IPS-15b (cell line): ENCODE measurements around the gene EIPR1.

ENCODE experiments used
- H3K27me3 ChIP-seq: one replicate; pipeline ENCODE4 v1.6.1; 2013; ENCODE audit warnings: low read length; ENCODE audit not compliant: control insufficient read depth, insufficient read depth
- H3K36me3 ChIP-seq: one replicate; pipeline ENCODE4 v1.6.1; 2013; ENCODE audit warnings: low read length; ENCODE audit not compliant: control insufficient read depth, insufficient read depth
- H3K4me1 ChIP-seq: one replicate; pipeline ENCODE4 v1.6.1; 2013; ENCODE audit warnings: mild to moderate bottlenecking, low read length; ENCODE audit not compliant: control insufficient read depth, insufficient read depth
- H3K4me3 ChIP-seq: one replicate; pipeline ENCODE4 v1.5.1; 2013; ENCODE audit warnings: low read depth, low read length
- H3K9ac ChIP-seq: one replicate; pipeline ENCODE4 v1.6.1; 2013; ENCODE audit warnings: low read depth, mild to moderate bottlenecking, low read length
- H3K9me3 ChIP-seq: one replicate; pipeline ENCODE4 v1.6.1; 2013; ENCODE audit warnings: mild to moderate bottlenecking, low read length; ENCODE audit not compliant: control insufficient read depth, insufficient read depth

The EIPR1 gene

DNA sequence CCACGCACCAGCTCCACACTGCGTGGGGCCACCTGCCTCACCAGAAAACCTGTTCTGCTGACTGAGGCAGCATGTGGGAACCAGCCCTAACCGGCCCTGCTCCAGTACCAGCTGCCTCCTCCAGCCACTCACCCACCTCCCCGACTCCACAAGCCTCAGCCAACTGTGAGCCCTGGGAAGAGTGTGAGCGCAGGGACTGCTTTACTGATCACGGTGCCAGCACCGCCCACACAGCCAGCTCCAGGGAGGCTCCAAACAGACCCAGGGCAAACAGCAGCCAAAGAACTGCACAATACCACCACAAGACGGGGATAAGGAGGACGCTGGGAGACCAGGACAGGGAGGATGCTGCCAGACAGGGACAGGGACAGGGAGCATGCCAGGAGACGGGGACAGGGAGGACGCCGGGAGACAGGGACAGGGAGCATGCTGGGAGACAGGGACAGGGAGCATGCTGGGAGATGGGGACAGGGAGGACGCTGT is 28.4 kb downstream of the EIPR1 start:
- Histone ChIP-seq H3K4me1 (peaks cover 2% of the 10 kb centered on the region), H3K4me3 (no peak overlapping the region), H3K27me3 (no peaks in the 10 kb centered on the region), H3K9ac (no peak overlapping the region), H3K9me3 (no peaks in the 10 kb centered on the region), H3K36me3 (peaks cover 8% of the 10 kb centered on the region)

DNA sequence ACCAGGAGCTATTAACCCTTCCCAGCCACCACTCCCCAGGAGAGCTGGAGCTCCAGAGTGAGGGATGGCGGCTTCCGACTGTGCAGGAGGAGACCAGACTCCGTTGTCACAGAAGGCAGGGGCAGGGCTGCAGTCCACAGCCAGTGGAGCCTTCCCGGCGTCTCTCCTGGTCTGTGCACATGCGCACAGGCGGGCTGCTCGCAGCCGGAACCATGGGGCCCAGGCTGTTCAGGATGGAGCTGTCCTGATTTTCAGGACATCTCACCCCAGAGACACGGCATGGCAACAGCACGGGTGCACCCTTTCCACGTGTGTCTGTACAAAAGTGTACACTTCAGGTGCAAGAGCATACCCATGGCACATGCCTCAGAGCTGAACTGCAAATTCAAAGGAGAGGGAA is 28.9 kb downstream of the EIPR1 start:
- no peak overlapping the region for H3K9ac ChIP-seq
- peaks cover 8% of the 10 kb centered on the region for H3K36me3 ChIP-seq
- no peaks in the 10 kb centered on the region for H3K9me3 ChIP-seq
- H3K4me1 ChIP-seq = peaks cover 2% of the 10 kb centered on the region
- no peak overlapping the region for H3K4me3 ChIP-seq
- H3K27me3 ChIP-seq = no peaks in the 10 kb centered on the region

DNA sequence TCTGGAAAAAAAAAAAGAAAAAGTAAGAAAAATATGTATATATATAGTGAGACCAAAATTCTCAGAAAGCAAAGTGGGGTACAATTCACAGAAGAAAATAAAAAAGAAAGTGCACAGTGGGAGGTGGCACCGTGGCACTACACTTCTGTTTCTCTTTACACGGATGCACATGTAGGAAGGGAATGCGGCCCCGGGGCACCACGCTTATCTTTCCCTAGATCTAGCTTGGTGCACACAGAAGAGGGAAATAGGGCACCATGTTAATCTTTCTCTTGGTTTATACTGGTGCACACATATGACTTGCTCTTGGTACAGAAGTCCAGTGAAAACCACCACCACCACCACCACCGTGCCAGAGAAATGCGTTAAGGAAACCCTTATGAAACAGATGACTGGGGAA is 32.0 kb downstream of the EIPR1 start:
- no peak overlapping the region for H3K9ac ChIP-seq
- H3K27me3 ChIP-seq = no peaks in the 10 kb centered on the region
- peaks cover 4% of the 10 kb centered on the region for H3K36me3 ChIP-seq
- no peaks in the 10 kb centered on the region for H3K9me3 ChIP-seq
- H3K4me3 ChIP-seq = no peak overlapping the region
- H3K4me1 ChIP-seq = peaks cover 2% of the 10 kb centered on the region

DNA sequence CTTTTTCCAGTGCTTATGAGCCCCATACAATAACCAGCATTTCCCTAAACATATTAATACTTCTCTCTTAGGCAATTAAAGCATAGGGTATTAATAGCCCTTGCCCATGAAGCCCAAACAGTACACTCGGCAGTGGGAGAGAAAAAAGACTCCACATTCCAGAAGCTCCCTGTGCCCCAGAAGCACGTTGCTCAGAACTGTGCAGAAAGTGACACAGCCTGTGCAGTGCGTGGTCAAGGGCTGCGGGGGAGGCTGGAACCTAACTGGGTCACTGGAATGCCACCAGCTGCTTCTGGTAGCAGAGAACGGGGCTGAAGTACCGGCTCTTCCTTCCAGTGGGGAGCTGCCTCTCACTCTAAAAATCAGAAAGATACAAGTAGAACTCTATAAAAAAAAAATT is 32.7 kb downstream of the EIPR1 start:
- H3K4me1 ChIP-seq = peaks cover 2% of the 10 kb centered on the region
- no peak overlapping the region for H3K9ac ChIP-seq
- H3K27me3 ChIP-seq = no peaks in the 10 kb centered on the region
- no peak overlapping the region for H3K4me3 ChIP-seq
- H3K36me3 ChIP-seq = peaks cover 4% of the 10 kb centered on the region
- H3K9me3 ChIP-seq = no peaks in the 10 kb centered on the region

DNA sequence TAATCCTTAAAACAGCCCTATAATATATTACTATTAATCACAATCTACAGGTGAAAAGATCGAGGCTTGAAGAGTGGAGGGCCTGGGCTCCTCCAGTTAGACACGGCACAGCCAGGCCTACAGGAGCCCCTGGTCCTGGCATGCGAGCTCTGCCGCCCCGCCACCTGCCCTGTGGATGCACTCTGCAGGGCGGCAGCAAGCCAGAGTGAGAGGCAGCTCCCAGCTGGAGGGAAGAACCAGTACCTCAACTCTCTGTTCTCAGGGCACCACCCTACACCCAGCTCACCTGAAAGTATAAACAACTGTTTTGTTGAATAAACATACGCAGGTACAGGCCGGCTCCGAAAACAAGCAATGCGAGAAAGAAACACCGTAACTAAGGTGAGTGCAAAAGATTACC is 34.6 kb downstream of the EIPR1 start:
- peaks cover 4% of the 10 kb centered on the region for H3K36me3 ChIP-seq
- H3K4me1 ChIP-seq = peaks cover under 1% of the 10 kb centered on the region
- no peaks in the 10 kb centered on the region for H3K9me3 ChIP-seq
- H3K4me3 ChIP-seq = no peak overlapping the region
- no peak overlapping the region for H3K9ac ChIP-seq
- no peaks in the 10 kb centered on the region for H3K27me3 ChIP-seq

DNA sequence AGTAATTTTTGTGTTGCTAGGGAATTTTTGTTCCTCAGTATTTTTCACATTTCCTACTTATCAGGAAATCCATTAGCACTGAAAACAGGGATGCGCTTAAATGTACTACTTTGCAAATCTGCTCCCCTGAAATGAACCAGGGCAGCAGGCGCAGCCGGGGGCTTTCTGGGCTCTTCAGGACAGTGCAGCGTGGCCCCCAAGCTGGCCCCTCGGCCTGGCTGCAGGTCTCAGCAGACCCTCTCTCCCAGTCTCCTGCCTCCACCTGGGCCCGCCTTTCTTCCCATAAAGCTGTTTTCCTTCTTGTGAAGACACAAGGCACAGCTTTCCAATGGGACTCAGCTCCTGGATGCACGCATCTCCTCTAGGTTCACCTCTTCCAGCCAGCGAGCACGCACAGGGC is 35.3 kb downstream of the EIPR1 start:
- Histone ChIP-seq H3K4me1 (no peaks in the 10 kb centered on the region), H3K9ac (no peak overlapping the region), H3K9me3 (no peaks in the 10 kb centered on the region), H3K36me3 (peaks cover 4% of the 10 kb centered on the region), H3K27me3 (no peaks in the 10 kb centered on the region), H3K4me3 (no peak overlapping the region)

DNA sequence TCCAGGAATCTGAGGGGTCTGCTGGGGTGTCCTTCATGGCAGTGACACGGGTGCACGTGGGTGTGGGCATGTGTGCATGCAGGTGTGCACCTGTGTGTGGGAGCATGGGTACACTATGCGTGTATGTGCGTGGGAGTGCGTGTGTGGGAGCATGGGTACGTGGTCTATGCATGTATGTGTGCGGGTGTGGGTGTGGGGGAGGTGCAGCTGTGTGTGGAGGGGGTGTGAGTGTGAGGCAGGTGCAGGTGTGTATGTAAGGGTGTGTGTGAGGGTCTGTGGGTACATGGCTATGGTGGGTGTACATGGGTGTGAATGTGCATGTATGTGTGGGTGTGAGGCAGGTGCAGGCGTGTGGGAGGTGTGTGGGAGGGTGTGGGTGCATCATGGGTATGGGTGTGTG is 36.3 kb downstream of the EIPR1 start:
- no peak overlapping the region for H3K9ac ChIP-seq
- no peaks in the 10 kb centered on the region for H3K9me3 ChIP-seq
- no peaks in the 10 kb centered on the region for H3K4me1 ChIP-seq
- H3K36me3 ChIP-seq = no peaks in the 10 kb centered on the region
- no peaks in the 10 kb centered on the region for H3K27me3 ChIP-seq
- no peak overlapping the region for H3K4me3 ChIP-seq

DNA sequence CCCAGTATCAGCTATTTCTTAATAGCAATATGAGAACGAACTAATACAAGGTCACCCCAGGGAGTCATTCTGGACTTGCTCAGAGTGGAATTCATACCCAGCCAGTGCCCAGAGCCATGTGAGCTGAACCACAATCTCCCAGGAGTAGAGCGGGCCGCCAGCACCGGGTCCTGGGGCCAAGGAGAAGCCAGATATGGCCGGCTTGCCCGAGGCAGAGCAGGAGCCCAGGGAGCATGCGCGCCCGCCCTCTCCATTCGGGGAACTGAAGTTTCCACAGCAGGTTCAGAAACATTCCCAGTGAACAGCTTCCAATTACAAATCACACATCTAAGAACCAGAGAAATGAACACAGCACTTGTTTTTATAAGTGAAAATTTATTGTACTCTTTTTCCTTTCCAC is 37.5 kb downstream of the EIPR1 start:
- no peaks in the 10 kb centered on the region for H3K9me3 ChIP-seq
- no peak overlapping the region for H3K4me3 ChIP-seq
- no peaks in the 10 kb centered on the region for H3K27me3 ChIP-seq
- H3K9ac ChIP-seq = no peak overlapping the region
- H3K4me1 ChIP-seq = no peaks in the 10 kb centered on the region
- no peaks in the 10 kb centered on the region for H3K36me3 ChIP-seq

DNA sequence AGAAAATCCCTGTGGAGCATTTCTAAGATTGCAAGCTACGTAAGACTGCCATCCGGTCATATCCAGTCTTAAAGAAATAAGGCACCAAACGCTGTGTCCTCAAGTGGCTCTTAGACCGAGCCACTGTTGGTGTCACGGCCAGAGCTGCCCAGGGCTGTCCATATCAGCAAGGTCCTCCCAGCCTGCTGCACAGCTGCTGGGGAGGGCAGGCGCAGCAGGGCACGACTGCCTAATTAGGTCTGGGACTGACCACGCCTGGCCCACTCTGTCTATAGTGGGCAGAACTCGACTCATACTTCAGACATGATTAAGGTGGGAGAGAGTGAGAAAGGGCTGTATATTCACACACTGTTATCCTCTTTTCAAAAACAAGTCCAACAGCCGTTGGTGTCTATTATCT is 39.3 kb downstream of the EIPR1 start:
- H3K4me1 ChIP-seq = no peaks in the 10 kb centered on the region
- H3K27me3 ChIP-seq = no peaks in the 10 kb centered on the region
- peaks cover 6% of the 10 kb centered on the region for H3K36me3 ChIP-seq
- H3K9ac ChIP-seq = no peak overlapping the region
- H3K9me3 ChIP-seq = no peaks in the 10 kb centered on the region
- H3K4me3 ChIP-seq = no peak overlapping the region

DNA sequence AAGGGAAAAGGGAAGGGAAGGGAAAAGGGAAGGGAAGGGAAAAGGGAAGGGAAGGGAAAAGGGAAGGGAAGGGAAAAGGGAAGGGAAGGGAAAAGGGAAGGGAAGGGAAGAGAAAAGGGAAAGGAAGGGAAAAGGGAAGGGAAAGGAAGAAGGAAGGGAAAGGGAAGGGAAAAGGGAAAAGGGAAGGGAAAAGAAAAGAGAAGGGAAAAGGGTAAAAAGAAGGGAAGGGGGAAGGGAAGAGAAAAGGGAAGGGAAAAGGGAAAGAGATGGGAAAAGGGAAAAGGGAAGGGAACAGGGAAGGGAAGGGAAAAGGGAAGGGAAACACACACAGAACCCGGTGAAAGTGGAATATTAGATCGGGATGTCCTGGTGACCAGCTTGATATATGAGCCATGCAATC is 40.8 kb downstream of the EIPR1 start:
- Histone ChIP-seq H3K9me3 (no peaks in the 10 kb centered on the region), H3K27me3 (no peaks in the 10 kb centered on the region), H3K4me1 (no peaks in the 10 kb centered on the region), H3K9ac (no peak overlapping the region), H3K4me3 (no peak overlapping the region), H3K36me3 (peaks cover 9% of the 10 kb centered on the region)

DNA sequence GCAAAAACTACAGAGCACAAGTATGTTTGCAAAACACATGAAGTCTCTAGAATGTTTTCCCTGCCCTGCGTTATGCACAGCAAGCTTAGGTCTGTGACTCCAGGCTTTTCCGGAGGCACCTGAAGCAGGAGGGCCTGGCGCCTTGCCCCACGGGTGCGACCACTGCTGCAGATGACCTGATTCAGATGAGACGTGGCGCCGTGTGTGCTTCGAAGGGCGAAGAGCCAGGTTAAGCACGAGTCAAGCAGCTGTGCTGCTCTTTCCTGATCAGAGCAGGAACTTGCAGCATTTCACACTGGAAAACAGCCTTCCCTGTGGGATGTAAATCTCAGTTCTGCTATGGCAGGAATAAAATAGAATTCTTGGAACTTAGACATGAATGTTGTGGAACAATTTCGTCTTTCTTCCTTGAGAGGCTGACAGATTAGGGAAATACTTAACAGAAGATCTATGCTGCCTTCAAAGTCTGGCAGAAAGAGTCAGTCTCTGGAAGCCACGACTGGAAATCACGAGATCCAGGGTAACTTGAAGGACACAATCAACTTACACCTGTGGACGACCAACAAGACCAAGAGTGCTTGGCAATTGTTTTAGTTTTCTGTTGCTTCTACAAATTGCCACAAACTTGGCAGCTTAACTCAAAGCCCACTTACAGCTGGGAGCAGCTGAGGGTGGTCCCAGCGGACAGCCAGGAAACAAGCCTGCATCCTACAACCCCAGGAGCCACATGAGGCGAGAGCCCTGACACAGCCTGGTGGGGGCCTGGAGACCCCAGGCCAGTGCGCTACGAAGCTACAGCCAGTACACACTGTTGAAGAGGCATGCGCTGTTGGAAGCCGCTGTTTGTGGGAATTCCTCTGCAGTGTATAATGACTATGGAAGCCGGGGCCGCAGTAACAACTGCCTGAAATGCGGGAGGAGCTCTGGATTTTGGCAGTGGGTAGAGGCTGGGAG is 42.9 kb downstream of the EIPR1 start:
- H3K9ac ChIP-seq = no peak overlapping the region
- peaks cover 18% of the 10 kb centered on the region for H3K36me3 ChIP-seq
- no peaks in the 10 kb centered on the region for H3K4me1 ChIP-seq
- H3K27me3 ChIP-seq = no peaks in the 10 kb centered on the region
- H3K9me3 ChIP-seq = no peaks in the 10 kb centered on the region
- H3K4me3 ChIP-seq = no peak overlapping the region

DNA sequence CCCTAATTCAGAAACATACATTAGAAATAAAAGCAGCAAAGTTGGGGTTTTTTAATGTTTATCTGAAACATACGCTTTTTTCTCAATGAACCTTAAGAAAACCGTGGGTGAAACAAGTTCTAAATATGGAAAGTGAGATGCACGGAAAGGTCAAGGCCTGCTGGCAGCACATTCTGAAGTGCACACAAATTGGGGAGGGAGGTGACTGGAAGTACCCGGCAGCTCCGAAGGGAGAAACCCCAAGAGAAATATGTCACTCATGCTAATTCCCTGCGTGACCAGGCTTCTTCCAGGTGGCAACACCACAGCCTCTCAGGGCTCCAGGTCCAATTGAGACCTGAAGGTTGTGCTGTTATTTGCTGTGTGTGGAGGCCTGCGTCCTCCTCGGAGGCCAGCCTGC is 45.5 kb downstream of the EIPR1 start:
- Histone ChIP-seq H3K4me1 (no peaks in the 10 kb centered on the region), H3K9ac (no peak overlapping the region), H3K36me3 (peaks cover 18% of the 10 kb centered on the region), H3K9me3 (no peaks in the 10 kb centered on the region), H3K27me3 (no peaks in the 10 kb centered on the region), H3K4me3 (no peak overlapping the region)
